ENCODE results near the gene SPTBN1.

Gene SPTBN1

GRCh38 chr2:54687595-54688152, 231.5 kb downstream of the SPTBN1 start:
- no peak for ATAC-seq
- TF ChIP-seq TCF4 (CRISPR knock-in tag; IDR thresholded peaks at IDR 0.05; ENCODE audit: borderline replicate concordance) (no peak), CSDC2 (CRISPR knock-in tag; IDR thresholded peaks at IDR 0.05) (no peak), OSR1 (CRISPR knock-in tag; IDR thresholded peaks at IDR 0.05) (no peak), ZC3H10 (CRISPR knock-in tag; IDR thresholded peaks at IDR 0.05) (no peak), ZFP30 (CRISPR knock-in tag; IDR thresholded peaks at IDR 0.05) (no peak), TOX (CRISPR knock-in tag; IDR thresholded peaks at IDR 0.05; ENCODE audit: borderline replicate concordance) (no peak), GLIS3 (CRISPR knock-in tag; IDR thresholded peaks at IDR 0.05) (no peak), ZNF70 (CRISPR knock-in tag; IDR thresholded peaks at IDR 0.05) (no peak), ARNTL (CRISPR knock-in tag; IDR thresholded peaks at IDR 0.05; ENCODE audit: borderline replicate concordance, low read depth) (no peak), TSHZ2 (CRISPR knock-in tag; IDR thresholded peaks at IDR 0.05) (no peak), ZFP3 (CRISPR knock-in tag; IDR thresholded peaks at IDR 0.05) (no peak), ISL1 (CRISPR knock-in tag; IDR thresholded peaks at IDR 0.05) (no peak)

- TF ChIP-seq POU6F1 (CRISPR knock-in tag; IDR thresholded peaks at IDR 0.05; ENCODE audit: borderline replicate concordance, low read depth) (no peak), PPARA (CRISPR knock-in tag; IDR thresholded peaks at IDR 0.05; ENCODE audit: borderline replicate concordance) (no peak), TCF4 (CRISPR knock-in tag; IDR thresholded peaks at IDR 0.05; ENCODE audit: borderline replicate concordance) (no peak), TSHZ2 (CRISPR knock-in tag; IDR thresholded peaks at IDR 0.05) (no peak), CSDC2 (CRISPR knock-in tag; IDR thresholded peaks at IDR 0.05) (no peak), CREB5 (CRISPR knock-in tag; IDR thresholded peaks at IDR 0.05; ENCODE audit: low read depth) (no peak), ESRRG (CRISPR knock-in tag; IDR thresholded peaks at IDR 0.05) (no peak), ZNF8 (CRISPR knock-in tag; IDR thresholded peaks at IDR 0.05) (no peak), ZFP3 (CRISPR knock-in tag; IDR thresholded peaks at IDR 0.05) (no peak), GLIS3 (CRISPR knock-in tag; IDR thresholded peaks at IDR 0.05) (no peak)
- no peak for ATAC-seq
Measured at GRCh38 chr2:54691445-54692135, 235.5 kb downstream of the SPTBN1 start.

GRCh38 chr2:54692556-54692955, 236.4 kb downstream of the SPTBN1 start:
- no peak for TF ChIP-seq POU6F1 (CRISPR knock-in tag; IDR thresholded peaks at IDR 0.05; ENCODE audit: borderline replicate concordance, low read depth)
- no peak for ATAC-seq
